ENCODE results near the gene MAPKBP1. TPM values are rescaled to one million over a fixed set of nuclear protein-coding genes. Genes with fewer than 3 reads are reported as not detected.

The MAPKBP1 gene
- total and polyA plus RNA-seq, 9 of the 15 experiments (the other 6 are each of a cell fraction or from before 2014, with no cell fraction given): 0.15 to 9.5 (median 4.5) TPM

GRCh38 chr15:41774062-41774881, at the start of gene MAPKBP1 (continued):
- peak; percentile 20; the same call in 1 of the 2 replicates for TF ChIP-seq ARID4B (CRISPR knock-in tag; IDR thresholded peaks at IDR 0.05)
- TF ChIP-seq ZNF384 (IDR thresholded peaks at IDR 0.05; ENCODE audit: low read depth, low read length): 0 out of 2 replicates have a peak, but pooled peaks have one; percentile 32
- no peak for TF ChIP-seq ZNF277 (CRISPR knock-in tag; IDR thresholded peaks at IDR 0.05; ENCODE audit: borderline replicate concordance)
- peak; percentile 37; the same call in 1 of the 2 replicates for TF ChIP-seq DEAF1 (CRISPR knock-in tag; IDR thresholded peaks at IDR 0.05)
- 0 out of 2 replicates have a peak, but pooled peaks have one; percentile 28 for TF ChIP-seq GATA2 (CRISPR knock-in tag; IDR thresholded peaks at IDR 0.05)
- TF ChIP-seq HNRNPK (IDR thresholded peaks at IDR 0.05; ENCODE audit: low read depth, low read length, poor library complexity, severe bottlenecking): no peak
- peak; percentile 16 to 70 for TF ChIP-seq E2F6 (IDR thresholded peaks at IDR 0.05; ENCODE audit: borderline replicate concordance in 1 of 2, extremely low read depth in 1 of 2, insufficient read depth in 1 of 2, insufficient read length in 1 of 2, low read depth in 1 of 2, low read length in 1 of 2, poor library complexity in 1 of 2, severe bottlenecking in 1 of 2)
- peak; percentile 50; the same call in 1 of the 2 replicates for TF ChIP-seq POLR2H (tag; IDR thresholded peaks at IDR 0.05; ENCODE audit: low read depth)
- peak; percentile 76; the same call in 1 of the 2 replicates for TF ChIP-seq PHF8 (IDR thresholded peaks at IDR 0.05; ENCODE audit: borderline replicate concordance, low read length)
- TF ChIP-seq SMAD4 (CRISPR knock-in tag; conservative IDR thresholded peaks at IDR 0.05): peak; percentile 34; the same call in 1 of the 2 replicates
- peak; percentile 61 for TF ChIP-seq PHF20 (IDR thresholded peaks at IDR 0.05; ENCODE audit: partially characterized antibody)
- TF ChIP-seq MBD2 (IDR thresholded peaks at IDR 0.05; ENCODE audit: borderline replicate concordance, low read depth): no peak
- 0 out of 2 replicates have a peak, but pooled peaks have one; percentile 57 for TF ChIP-seq ZBTB1 (CRISPR knock-in tag; IDR thresholded peaks at IDR 0.05; ENCODE audit: borderline replicate concordance, low read depth)
- peak; percentile 69 for TF ChIP-seq NEUROD1 (IDR thresholded peaks at IDR 0.05; ENCODE audit: borderline replicate concordance, low read depth, low read length, partially characterized antibody)
- TF ChIP-seq SMAD3 (CRISPR knock-in tag; conservative IDR thresholded peaks at IDR 0.05): no peak; the same call in 1 of the 2 replicates
- peak in 1 of 2 experiments; percentile 50; a peak in 1 of 4 replicates for TF ChIP-seq TEAD1 (CRISPR knock-in tag; IDR thresholded peaks at IDR 0.05)

All from K562 (cell line).